ENCODE data around the gene RPL9.
"Not testable (repeated sequence)": the region's sequence is repeated elsewhere in the genome, so short reads cannot be mapped to it uniquely, and the experiment has no call there.

The RPL9 gene

GRCh38 chr4:39458505-39459300 is at the start of gene RPL9, which contains the start of gene LIAS:
Gene RPL9, minus strand, starts transcription at chr4:39458922. Its CDS starts 483 bp downstream, at chr4:39458439.
Gene LIAS, plus strand, starts transcription at chr4:39459056. Its CDS starts 62 bp downstream, at chr4:39459118.
- peaks cover 55% of the 10 kb centered on the region for H3K79me2 ChIP-seq (ENCODE audit: control insufficient read depth, insufficient read depth, low read length, unreplicated experiment)
- no peaks in the 10 kb centered on the region for H3K27me3 ChIP-seq (ENCODE audit: insufficient read depth, low read length)
- peak within 1 kb of the TSS; percentile 93 for H3K4me3 ChIP-seq (ENCODE audit: low read depth, low read length)
- peak within 1 kb of the TSS; percentile 84 for H2AFZ ChIP-seq (ENCODE audit: low read length, unreplicated experiment)
- peaks cover 48% of the 10 kb centered on the region for H3K36me3 ChIP-seq (ENCODE audit: insufficient read depth, low read length)
- peaks cover 25% of the 10 kb centered on the region for H3K4me1 ChIP-seq (ENCODE audit: control insufficient read depth, insufficient read depth, low read length, unreplicated experiment)
- peak within 1 kb of the TSS; percentile 86 for H3K27ac ChIP-seq (ENCODE audit: low read depth, low read length)

- Histone ChIP-seq H2AFZ (ENCODE audit: low read length, unreplicated experiment) (no peak overlapping the region), H3K4me3 (ENCODE audit: low read depth, low read length) (no peak overlapping the region), H3K36me3 (ENCODE audit: insufficient read depth, low read length) (peaks cover 57% of the 10 kb centered on the region), H3K27me3 (ENCODE audit: insufficient read depth, low read length) (no peaks in the 10 kb centered on the region), H3K4me1 (ENCODE audit: control insufficient read depth, insufficient read depth, low read length, unreplicated experiment) (peaks cover 39% of the 10 kb centered on the region), H3K27ac (ENCODE audit: low read depth, low read length) (peak overlapping the region; percentile 60), H3K79me2 (ENCODE audit: control insufficient read depth, insufficient read depth, low read length, unreplicated experiment) (peaks cover 4% of the 10 kb centered on the region)
These were observed 46.9 kb upstream of the RPL9 start for GRCh38 chr4:39505581-39505980.

- no peak overlapping the region for H3K4me3 ChIP-seq (ENCODE audit: low read depth, low read length)
- no peak overlapping the region for H2AFZ ChIP-seq (ENCODE audit: low read length, unreplicated experiment)
- H3K4me1 ChIP-seq (ENCODE audit: control insufficient read depth, insufficient read depth, low read length, unreplicated experiment): peaks cover 39% of the 10 kb centered on the region
- no peaks in the 10 kb centered on the region for H3K27me3 ChIP-seq (ENCODE audit: insufficient read depth, low read length)
- peaks cover 3% of the 10 kb centered on the region for H3K79me2 ChIP-seq (ENCODE audit: control insufficient read depth, insufficient read depth, low read length, unreplicated experiment)
- peak overlapping the region; percentile 60 for H3K27ac ChIP-seq (ENCODE audit: low read depth, low read length)
- H3K36me3 ChIP-seq (ENCODE audit: insufficient read depth, low read length): peaks cover 48% of the 10 kb centered on the region
These were observed 45.8 kb upstream of the RPL9 start for GRCh38 chr4:39504538-39504937.

- H3K79me2 ChIP-seq (ENCODE audit: control insufficient read depth, insufficient read depth, low read length, unreplicated experiment); H3K27me3 ChIP-seq (ENCODE audit: insufficient read depth, low read length); H2AFZ ChIP-seq (ENCODE audit: low read length, unreplicated experiment): not testable (repeated sequence)
- Histone ChIP-seq H3K4me3 (ENCODE audit: low read depth, low read length) (peak overlapping the region; percentile 20; the same call in 1 of the 2 replicates), H3K4me1 (ENCODE audit: control insufficient read depth, insufficient read depth, low read length, unreplicated experiment) (peaks cover 39% of the 10 kb centered on the region), H3K27ac (ENCODE audit: low read depth, low read length) (peak overlapping the region; percentile 97), H3K36me3 (ENCODE audit: insufficient read depth, low read length) (peaks cover 47% of the 10 kb centered on the region)
These were observed 43.9 kb upstream of the RPL9 start for GRCh38 chr4:39502664-39503035.

GRCh38 chr4:39502019-39502663 is 43.4 kb upstream of the RPL9 start:
- no peaks in the 10 kb centered on the region for H3K27me3 ChIP-seq (ENCODE audit: insufficient read depth, low read length)
- peaks cover 39% of the 10 kb centered on the region for H3K4me1 ChIP-seq (ENCODE audit: control insufficient read depth, insufficient read depth, low read length, unreplicated experiment)
- H3K36me3 ChIP-seq (ENCODE audit: insufficient read depth, low read length): peaks cover 47% of the 10 kb centered on the region
- H3K79me2 ChIP-seq (ENCODE audit: control insufficient read depth, insufficient read depth, low read length, unreplicated experiment): peaks cover 3% of the 10 kb centered on the region
- H3K27ac ChIP-seq (ENCODE audit: low read depth, low read length): peak overlapping the region; percentile 97
- H3K4me3 ChIP-seq (ENCODE audit: low read depth, low read length): peak overlapping the region; percentile 20; the same call in 1 of the 2 replicates
- H2AFZ ChIP-seq (ENCODE audit: low read length, unreplicated experiment): no peak overlapping the region

GRCh38 chr4:39498727-39499020 is 40.0 kb upstream of the RPL9 start:
- Histone ChIP-seq H3K36me3 (ENCODE audit: insufficient read depth, low read length) (peaks cover 27% of the 10 kb centered on the region), H2AFZ (ENCODE audit: low read length, unreplicated experiment) (no peak overlapping the region), H3K79me2 (ENCODE audit: control insufficient read depth, insufficient read depth, low read length, unreplicated experiment) (peaks cover 3% of the 10 kb centered on the region), H3K27me3 (ENCODE audit: insufficient read depth, low read length) (no peaks in the 10 kb centered on the region), H3K4me1 (ENCODE audit: control insufficient read depth, insufficient read depth, low read length, unreplicated experiment) (peaks cover 30% of the 10 kb centered on the region), H3K27ac (ENCODE audit: low read depth, low read length) (peak overlapping the region; percentile 1; the same call in 1 of the 2 replicates), H3K4me3 (ENCODE audit: low read depth, low read length) (no peak overlapping the region)

GRCh38 chr4:39497909-39498726 is 39.4 kb upstream of the RPL9 start:
- H3K27me3 ChIP-seq (ENCODE audit: insufficient read depth, low read length): no peaks in the 10 kb centered on the region
- H3K79me2 ChIP-seq (ENCODE audit: control insufficient read depth, insufficient read depth, low read length, unreplicated experiment): peaks cover 3% of the 10 kb centered on the region
- H3K4me3 ChIP-seq (ENCODE audit: low read depth, low read length): no peak overlapping the region
- no peak overlapping the region for H2AFZ ChIP-seq (ENCODE audit: low read length, unreplicated experiment)
- H3K4me1 ChIP-seq (ENCODE audit: control insufficient read depth, insufficient read depth, low read length, unreplicated experiment): peaks cover 24% of the 10 kb centered on the region
- peak overlapping the region; percentile 1; the same call in 1 of the 2 replicates for H3K27ac ChIP-seq (ENCODE audit: low read depth, low read length)
- H3K36me3 ChIP-seq (ENCODE audit: insufficient read depth, low read length): peaks cover 21% of the 10 kb centered on the region

GRCh38 chr4:39495446-39496213 is 36.9 kb upstream of the RPL9 start:
- H3K4me3 ChIP-seq (ENCODE audit: low read depth, low read length): no peak overlapping the region
- peaks cover 16% of the 10 kb centered on the region for H3K36me3 ChIP-seq (ENCODE audit: insufficient read depth, low read length)
- no peaks in the 10 kb centered on the region for H3K79me2 ChIP-seq (ENCODE audit: control insufficient read depth, insufficient read depth, low read length, unreplicated experiment)
- no peaks in the 10 kb centered on the region for H3K27me3 ChIP-seq (ENCODE audit: insufficient read depth, low read length)
- H3K27ac ChIP-seq (ENCODE audit: low read depth, low read length): peak overlapping the region; percentile 7; the same call in 1 of the 2 replicates
- no peak overlapping the region for H2AFZ ChIP-seq (ENCODE audit: low read length, unreplicated experiment)
- peaks cover 8% of the 10 kb centered on the region for H3K4me1 ChIP-seq (ENCODE audit: control insufficient read depth, insufficient read depth, low read length, unreplicated experiment)

GRCh38 chr4:39494354-39494753 is 35.6 kb upstream of the RPL9 start:
- no peak overlapping the region for H2AFZ ChIP-seq (ENCODE audit: low read length, unreplicated experiment)
- H3K27me3 ChIP-seq (ENCODE audit: insufficient read depth, low read length): no peaks in the 10 kb centered on the region
- H3K4me1 ChIP-seq (ENCODE audit: control insufficient read depth, insufficient read depth, low read length, unreplicated experiment): peaks cover 8% of the 10 kb centered on the region
- peaks cover 13% of the 10 kb centered on the region for H3K36me3 ChIP-seq (ENCODE audit: insufficient read depth, low read length)
- H3K27ac ChIP-seq (ENCODE audit: low read depth, low read length): no peak overlapping the region
- no peaks in the 10 kb centered on the region for H3K79me2 ChIP-seq (ENCODE audit: control insufficient read depth, insufficient read depth, low read length, unreplicated experiment)
- H3K4me3 ChIP-seq (ENCODE audit: low read depth, low read length): no peak overlapping the region

GRCh38 chr4:39490322-39490721 is 31.6 kb upstream of the RPL9 start:
- Histone ChIP-seq H3K27ac (ENCODE audit: low read depth, low read length) (no peak overlapping the region), H2AFZ (ENCODE audit: low read length, unreplicated experiment) (no peak overlapping the region), H3K4me3 (ENCODE audit: low read depth, low read length) (no peak overlapping the region)

More at GRCh38 chr4:39490322-39490721, 31.6 kb upstream of the RPL9 start:
- peaks cover under 1% of the 10 kb centered on the region for H3K4me1 ChIP-seq (ENCODE audit: control insufficient read depth, insufficient read depth, low read length, unreplicated experiment)
- no peaks in the 10 kb centered on the region for H3K79me2 ChIP-seq (ENCODE audit: control insufficient read depth, insufficient read depth, low read length, unreplicated experiment)
- H3K36me3 ChIP-seq (ENCODE audit: insufficient read depth, low read length): no peaks in the 10 kb centered on the region
- H3K27me3 ChIP-seq (ENCODE audit: insufficient read depth, low read length): no peaks in the 10 kb centered on the region

Data from ACC112 (cell line).